T-helper 1 cell (primary cell): ENCODE data around the gene P2RX4.
A peak's percentile ranks its signal among the peaks of the same experiment; 100 is the strongest.
"Not testable (repeated sequence)": the region's sequence is repeated elsewhere in the genome, so short reads cannot be mapped to it uniquely, and the experiment has no call there.

Experiments
- DNase-seq, 5 donors: peaks; one replicate each; pipeline ENCODE4 v3.0.0-alpha.2; 2012 to 2020

The P2RX4 gene

DNA sequence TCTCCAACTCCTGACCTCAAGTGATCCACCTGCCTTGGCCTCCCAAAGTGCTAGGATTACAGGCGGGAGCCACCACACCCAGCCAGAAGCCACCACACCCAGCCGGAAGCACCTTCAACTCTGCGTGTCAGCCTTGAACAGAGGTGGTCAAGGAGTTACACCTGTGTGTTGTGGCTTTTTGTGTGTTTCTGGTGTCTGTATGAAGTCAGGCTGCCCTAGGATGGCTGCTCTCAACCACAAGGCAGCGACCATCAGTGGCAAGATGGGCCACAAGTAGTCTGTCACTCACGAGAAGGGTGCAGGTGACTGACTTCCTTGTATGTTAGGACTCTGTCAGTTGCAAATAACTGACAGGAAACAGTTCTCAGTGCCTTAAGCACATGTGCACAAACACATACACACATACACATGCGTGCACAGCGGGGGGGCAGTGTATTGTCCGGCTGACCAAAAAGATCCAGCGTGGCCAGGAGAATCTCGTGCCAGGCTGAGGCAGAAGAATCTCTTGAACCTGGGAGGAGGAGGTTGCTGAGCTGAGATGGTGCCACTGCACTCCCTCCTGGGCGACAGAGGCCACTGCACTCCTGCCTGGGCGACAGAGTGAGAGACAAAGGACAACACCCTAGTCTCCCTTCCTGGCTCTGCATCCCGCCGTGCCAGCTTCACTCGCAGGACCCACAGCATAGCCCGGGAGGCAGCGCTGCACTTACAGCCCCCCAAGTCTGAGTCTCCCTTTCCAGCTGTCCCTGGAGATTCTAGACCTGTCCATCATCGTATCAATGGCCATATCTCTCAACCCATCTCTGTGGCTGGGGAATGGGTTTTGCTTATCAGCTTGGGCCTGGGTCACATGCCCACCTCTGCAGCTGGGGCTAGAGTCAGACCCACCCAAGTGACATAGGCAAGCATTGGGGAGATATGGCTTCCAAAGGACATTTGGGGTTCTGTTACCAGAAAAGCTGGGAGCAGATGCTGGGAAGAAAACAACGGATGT lies 13.7 kb downstream of the P2RX4 start:
- DNase-seq, result peak in 2 of 5 donors; percentile 21 to 81

DNA sequence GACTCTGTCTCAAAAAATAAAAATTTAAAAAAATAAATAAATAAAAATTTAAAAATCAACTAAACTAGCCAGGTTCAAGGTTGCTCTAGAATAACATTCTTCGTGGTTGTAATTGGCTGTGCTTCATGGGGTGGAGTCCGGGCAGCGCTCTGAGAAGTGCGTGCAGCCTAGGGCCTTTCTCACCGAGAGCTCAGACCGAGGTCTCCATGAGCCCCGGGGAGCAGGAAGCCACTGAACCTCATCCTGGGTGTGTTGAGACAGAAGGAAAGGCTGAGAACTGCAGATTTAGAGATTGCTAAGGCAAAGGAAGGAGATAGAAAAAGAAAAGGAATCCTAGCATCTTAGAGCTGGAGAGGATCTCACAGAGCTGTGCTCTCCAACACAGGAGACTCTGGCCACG lies 14.7 kb downstream of the P2RX4 start:
- peak in 3 of 5 donors; percentile 29 to 85 (median 30) for DNase-seq

DNA sequence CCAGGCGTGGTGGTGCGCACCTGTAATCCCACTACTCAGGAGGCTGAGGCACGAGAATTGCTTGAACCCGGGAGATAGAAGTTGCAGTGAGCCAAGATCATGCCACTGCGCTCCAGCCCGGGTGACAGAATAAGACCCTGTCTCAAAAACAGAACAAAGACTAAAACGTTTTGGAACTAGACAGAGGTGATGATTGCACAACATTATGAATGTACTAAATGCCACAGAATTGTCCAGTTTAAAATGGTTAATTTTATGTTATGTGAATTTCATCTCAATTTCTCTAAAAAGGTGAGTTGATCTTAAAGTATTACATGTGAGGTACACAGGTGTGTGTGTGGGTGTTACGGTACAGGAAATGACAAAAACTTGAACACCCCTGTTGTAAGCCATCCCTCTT lies 16.5 kb downstream of the P2RX4 start:
- no peak for DNase-seq

DNA sequence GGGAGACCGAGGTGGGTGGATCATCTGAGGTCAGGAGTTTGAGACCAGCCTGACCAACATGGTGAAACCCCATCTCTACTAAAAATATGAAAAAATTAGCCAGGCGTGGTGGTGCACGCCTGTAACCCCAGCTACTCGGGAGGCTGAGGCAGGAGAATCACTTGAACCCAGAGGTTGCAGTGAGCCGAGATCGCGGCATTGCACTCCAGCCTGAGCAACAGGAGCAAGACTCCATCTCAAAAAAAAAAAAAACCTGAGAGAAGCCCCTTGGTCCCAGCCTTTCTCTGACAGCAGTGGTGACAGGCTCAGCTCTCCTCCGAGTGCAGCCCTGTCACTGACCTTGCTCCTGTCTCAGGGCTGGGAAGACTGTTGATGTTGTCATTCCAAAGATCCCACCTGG lies 16.9 kb downstream of the P2RX4 start:
- DNase-seq, result not testable (repeated sequence)

DNA sequence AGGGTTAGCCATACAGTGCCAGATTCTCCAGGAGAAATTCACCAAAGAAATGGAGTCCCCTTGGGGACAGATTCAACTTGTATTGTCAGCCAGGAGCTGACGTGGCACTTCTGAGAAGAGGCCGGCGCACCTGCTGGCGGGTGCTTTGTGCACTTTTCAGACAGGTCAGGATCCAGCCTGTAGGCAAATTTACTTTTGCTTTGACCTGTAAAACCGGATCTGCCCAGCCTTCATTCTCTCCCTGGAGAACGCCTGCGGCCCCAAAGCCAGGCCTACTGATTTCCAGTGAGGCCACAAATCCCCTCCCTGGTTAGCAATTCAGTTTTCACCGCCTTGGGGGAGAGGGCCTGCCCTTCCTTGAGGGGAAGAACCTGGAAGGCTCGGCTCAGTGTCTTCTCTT lies 17.4 kb downstream of the P2RX4 start:
- DNase-seq, result no peak

DNA sequence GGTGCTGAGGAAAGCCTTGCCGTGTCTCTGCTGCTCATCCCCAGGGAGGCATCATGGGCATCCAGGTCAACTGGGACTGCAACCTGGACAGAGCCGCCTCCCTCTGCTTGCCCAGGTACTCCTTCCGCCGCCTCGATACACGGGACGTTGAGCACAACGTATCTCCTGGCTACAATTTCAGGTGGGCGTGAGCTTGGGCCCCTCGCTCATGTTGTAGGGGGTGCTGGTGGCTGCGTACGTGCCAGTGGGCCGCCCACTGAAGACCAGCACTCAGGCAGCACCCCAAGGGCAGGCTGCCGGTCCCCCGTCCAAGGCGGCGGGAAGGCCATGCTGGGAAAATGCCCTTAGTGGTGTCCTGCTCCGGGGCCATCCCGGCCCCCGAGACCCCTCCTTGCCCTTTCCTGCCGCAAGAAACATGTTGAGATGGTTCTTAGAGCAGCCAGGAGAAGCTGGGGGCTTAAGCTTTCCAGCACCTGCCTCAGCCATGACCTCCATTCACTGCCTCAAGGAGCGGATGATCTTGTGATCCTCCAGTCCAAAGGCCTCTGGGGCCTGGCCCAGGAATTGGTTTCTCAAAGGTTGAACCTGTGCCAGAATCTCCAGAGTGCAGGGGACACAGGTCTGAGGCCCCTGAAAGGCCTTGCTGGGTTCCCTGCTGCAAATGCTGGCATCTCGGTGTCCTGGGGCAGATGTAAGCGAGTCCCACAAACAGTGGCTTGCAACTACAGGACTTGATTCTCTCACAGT lies 19.2 kb downstream of the P2RX4 start:
- no peak for DNase-seq

DNA sequence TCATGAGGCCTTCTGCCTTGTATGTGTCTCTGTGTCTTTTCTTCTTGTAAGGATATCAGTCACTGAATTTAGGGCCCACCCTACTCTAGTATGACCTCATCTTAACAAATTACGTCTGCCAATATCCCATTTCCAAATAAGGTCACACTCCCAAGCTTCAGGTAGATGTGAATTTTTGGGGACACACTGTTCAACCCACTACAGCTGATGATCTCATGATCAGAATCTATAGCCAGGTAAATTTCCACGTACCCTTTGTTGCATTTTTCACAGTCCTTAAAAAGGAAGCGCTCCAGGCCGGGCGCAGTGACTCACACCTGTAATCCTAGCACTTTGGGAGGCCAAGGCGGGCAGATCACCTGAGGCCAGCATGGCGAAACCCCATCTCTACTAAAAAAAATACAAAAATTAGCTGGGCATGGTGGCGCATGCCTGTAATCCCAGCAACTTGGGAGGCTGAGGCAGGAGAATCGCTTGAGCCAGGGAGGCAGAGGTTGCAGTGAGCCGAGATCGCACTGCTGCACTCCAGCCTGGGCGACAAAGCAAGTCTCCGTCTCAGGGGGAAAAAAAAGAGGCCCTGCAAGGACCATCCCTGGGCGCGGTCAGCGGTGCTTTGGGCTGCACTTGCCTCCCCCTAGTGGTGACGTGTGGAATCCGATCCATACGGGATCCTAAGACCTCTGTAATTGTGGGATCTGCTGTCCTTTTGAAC lies 20.1 kb downstream of the P2RX4 start:
- peak in 4 of 5 donors; percentile 41 to 52 (median 46) for DNase-seq

DNA sequence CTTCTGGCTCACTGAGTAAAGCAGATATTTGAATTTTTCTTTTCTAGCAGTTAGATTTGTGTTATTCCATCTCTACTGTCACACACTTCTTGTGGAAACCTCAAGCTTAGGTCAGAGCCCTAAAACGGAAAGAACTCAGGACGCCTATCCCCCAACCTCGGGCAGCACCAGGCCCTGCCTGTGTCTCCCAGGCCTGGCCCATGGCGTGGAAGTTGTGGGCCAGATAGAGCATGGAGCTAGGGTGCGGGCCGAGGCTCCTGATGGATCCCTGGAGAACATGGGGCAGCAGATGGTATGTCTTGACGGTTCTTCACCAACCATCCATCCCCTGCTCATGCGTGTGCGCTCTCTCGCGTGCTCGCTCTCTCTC lies 20.6 kb downstream of the P2RX4 start:
- no peak for DNase-seq

DNA sequence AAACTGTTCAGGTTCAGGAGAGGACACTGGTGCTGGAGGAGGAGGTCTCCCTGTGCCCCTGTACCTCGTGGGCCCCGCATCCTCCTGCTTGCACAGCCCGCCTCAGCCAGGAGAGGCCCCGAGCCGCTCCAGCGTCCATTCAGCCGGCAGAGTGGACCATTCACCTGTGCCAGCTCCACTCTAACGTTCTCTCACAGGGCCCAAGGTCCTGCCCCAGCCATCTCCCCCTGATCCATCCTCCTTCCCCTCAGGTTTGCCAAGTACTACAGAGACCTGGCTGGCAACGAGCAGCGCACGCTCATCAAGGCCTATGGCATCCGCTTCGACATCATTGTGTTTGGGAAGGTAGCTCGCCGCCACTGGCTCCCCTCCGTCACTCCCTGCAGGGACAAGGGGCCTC lies 22.2 kb downstream of the P2RX4 start:
- DNase-seq, result no peak

DNA sequence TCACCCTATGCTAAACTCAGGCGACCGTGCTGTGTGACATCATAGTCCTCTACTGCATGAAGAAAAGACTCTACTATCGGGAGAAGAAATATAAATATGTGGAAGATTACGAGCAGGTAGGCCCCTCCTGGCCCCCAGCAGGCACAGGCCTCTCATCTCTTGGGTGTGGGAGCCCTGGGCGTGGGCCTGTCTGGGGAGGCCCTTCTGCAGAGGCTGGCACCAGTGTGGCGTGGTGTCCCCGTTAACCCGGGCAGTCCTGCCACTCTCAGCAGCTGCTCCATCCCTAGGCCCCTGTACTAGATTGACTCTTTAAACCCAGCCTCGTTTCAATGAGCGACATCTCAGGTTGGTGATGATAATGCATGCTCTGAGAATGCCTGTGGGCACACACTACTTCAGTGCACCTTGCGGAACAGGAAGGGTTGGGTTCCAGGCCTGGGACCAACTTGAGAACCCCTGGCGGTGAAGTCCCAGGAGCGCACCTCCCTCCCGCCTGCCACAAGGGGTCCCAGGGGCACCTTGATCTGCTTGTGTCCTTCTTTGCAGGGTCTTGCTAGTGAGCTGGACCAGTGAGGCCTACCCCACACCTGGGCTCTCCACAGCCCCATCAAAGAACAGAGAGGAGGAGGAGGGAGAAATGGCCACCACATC lies 23.2 kb downstream of the P2RX4 start:
- no peak for DNase-seq

DNA sequence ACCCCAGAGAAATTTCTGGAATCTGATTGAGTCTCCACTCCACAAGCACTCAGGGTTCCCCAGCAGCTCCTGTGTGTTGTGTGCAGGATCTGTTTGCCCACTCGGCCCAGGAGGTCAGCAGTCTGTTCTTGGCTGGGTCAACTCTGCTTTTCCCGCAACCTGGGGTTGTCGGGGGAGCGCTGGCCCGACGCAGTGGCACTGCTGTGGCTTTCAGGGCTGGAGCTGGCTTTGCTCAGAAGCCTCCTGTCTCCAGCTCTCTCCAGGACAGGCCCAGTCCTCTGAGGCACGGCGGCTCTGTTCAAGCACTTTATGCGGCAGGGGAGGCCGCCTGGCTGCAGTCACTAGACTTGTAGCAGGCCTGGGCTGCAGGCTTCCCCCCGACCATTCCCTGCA lies 23.7 kb downstream of the P2RX4 start:
- DNase-seq, result no peak

DNA sequence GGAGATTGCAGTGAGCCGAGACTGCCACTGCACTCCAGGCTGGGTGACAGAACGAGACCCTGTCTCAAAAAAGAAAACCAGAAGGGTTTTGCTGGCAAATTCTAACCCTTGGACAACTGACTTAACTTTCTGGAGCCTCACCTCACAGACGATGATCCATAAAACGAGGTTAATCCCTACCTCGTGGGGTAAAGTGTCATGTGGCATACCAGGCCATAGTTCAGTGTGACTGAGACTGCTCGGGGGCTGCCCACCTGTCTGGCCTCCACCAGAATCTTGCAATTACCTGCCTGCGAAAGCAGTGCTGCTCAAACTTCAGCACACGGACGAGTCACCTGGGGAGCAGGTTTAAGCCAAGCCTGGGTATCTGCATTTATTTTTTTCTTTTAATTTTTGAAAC lies 26.8 kb downstream of the P2RX4 start:
- no peak for DNase-seq

DNA sequence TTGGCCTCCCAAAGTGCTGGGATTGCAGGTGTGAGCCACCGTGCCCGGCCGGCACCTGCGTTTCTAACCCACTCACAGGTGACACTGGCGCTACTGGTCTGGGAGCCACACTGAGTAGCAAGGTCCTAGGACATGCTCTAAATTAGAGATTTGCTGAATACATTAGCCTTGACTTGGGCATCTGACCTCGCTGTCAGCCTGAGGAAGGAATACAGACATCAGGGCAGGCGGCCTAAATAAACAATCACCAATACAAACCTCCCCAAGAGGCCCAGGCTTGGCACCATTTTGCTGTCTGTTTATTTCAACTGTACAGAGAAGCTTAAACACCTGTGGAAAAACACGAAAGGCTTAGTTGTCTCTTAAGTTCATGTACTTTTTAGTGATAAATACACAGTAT lies 27.5 kb downstream of the P2RX4 start:
- no peak for DNase-seq

DNA sequence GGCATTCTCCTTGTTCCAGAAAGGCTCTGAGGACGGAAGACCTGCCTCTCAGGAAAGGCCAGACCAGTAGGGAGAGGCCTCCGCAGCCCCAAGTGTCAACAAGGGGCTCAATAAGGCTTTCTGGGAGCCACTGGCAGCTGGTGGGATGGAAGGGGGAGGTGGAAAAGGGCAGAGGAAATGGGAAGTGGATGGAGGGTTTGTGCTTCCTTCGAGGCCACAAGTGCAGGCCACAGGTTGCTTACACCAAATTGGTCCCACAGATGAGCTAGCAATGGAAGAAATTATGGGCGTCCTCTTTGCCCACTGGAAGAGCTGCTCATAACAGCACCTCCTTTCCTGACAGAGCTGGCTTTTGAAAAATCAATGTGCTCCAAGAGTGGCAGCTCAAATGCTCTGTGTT lies 28.2 kb downstream of the P2RX4 start:
- DNase-seq, result no peak

DNA sequence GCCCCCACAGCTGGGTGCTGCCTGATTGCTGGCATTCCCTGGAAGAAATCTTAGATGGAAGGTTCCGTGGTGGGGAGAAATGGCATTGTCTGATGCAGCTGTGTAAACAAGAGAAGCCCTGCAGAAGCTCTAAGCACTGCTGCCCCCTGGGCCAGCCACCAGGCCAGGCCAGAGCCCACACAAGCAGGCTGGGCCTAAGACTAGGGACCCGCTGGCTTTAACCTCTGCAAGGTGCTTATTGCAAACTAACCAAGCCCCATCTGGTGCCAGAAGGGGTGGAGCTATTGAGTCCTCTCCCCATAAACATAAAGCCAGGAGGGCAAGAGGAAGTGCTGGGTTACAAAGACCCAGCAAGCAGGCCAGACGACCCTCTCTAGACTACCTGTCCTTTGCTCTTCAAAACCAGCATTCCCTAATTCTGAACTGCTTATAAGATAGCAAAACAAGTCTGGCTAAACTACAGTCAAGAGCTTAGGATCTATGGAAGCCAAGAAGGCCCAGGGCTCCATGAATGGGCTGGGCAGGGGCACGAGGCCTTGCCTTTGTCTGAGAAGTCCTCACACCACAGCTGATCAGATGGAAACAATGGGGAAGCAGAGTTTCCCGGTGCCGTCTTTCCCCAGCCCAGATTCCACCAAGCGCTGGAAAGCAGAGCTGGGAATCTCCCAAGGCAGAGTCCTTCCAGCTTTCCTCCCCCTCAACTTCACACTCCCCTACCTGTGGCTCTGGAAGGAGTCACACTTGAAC lies 28.8 kb downstream of the P2RX4 start:
- DNase-seq, result no peak

DNA sequence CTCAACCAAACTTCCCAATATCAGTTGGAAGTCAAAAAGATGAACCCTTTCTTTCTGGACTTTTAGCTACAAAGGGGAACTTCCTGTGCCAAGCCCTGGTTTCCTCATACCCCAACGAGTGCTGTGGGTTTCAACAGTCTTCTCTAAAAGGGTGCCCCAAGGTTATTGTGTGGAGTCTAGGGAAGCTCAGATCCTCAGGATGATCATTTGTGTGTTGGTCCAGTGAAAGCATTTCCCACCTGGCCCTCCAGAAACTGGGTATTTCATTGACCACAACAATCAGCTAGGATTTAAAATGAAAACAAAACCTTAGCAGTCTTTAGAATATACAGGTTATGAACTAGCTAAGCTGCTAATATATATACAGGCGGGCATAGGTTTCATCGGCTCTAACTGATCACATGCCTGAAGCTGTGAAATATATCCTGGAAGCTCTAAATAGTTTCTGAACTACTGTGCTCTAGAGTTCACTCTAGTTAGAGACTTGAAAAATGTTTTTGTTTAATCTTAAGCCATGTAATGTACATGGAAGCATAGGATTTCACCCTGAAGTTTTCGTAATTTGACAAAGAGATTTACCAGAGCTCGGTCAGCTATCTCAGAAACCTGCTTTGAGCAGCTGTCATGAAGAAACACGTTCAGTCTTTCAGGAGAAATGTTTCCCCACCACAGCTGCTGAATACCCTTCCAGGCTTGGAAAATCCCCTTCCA lies 29.6 kb downstream of the P2RX4 start:
- DNase-seq, result no peak

DNA sequence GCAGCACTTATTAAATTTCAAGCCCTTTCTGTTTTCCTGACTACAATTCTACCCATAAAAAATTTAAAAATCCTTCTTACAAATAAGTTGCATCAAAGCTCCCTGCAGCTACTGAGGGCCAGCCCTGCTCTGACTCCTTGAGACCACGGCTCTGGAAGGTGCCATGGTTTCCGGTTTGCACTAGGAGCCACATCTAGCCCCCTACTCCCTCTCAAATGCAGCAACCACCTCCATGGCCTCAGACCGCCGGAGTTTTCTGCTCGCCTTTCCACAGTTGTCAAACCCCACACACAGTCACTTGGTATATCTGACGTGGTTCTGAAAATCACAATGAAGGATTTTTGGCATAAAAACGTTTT lies 30.1 kb downstream of the P2RX4 start:
- DNase-seq, result no peak

DNA sequence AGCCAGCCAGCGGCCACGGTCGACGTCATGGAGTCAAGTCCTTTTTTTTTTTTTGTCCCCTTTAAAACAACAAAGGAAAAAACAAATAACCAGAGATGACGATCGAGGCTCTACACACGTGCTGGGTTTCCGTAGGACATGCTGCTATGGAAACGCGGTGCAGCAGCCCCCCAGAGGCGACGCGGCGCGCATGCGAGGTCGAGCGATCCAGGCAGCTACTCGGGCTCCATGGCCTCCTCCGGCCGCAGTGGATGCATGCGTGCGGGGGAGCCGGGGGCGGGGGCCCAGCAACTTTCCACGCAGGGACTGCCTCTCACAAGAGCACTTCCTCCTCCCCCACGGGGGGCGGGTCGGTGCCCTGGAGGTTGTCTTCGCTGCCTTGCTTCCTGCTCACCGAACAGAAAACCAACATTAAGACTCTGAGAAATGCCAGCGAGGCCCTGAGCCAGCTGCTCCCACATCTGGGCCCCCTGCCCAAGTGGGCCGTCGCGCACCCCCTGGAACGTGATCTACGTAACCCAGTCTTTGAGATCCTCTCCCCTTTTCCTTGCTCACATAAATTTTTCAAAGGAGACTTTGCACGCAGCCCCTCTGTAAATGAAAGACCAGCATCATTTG lies 30.7 kb downstream of the P2RX4 start:
- DNase-seq, result peak; percentile 82 to 94 (median 89)

DNA sequence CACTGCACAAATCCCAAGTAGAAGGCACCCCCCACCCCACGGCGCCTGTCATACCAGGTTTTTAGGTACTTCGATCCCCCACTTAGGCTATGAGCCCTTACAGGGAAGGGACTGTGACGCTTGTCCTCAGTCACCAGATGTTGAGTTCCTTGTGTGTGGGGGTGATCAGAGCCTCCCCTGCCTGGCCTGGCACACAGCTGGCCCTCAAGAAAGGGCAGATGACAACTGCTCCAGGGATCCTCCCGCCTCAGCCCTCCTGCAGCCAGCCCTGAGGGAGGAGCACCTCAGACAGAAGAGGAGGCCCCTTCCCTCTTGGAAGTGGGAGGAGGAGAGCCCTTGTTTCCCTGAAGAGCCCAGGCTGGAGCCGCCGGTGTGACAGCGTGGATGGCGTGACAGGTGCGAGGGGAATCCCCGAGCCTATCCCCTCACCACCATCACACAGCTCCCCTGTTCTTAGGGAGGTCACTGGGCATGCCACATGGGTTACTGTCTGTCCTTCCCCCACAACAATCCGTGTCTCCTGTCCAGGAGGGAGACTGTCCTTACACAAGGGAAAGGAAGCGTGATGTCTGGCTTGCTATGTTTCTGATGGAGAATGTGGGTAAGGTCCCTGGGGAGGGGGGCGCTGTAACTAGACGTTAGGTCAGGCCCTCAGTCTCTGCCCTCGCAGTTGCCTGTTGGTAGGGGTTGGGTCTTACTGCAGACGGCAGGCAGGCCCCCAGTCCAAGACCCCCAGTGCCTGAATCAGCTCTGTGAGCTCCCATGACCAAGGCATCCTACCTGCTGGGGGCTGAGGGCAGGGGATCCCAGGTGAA lies 31.4 kb downstream of the P2RX4 start:
- DNase-seq, result no peak

DNA sequence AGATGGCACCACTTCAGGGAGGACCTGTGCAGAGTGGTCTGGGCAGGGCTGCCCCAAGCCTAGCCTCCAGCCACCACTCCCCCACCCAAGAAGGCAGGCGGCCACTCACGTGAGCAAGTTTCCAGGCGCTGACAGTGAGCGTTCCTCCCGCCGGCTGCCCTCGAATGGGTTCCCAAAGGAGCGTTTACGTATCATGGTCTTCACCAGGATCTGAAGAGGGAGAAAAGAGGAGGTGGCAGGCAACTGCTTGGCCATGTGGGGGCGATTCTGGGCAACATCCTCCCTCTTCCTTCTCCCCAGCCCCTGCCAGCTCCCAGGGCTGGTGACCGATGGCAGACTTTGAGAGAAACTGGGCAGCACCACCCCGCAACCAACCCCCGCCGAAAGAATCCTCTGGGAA lies 35.1 kb downstream of the P2RX4 start:
- no peak for DNase-seq
